OCI-LY7 (cell line): ENCODE results near the gene TBC1D8. TPM values are rescaled to one million over a fixed set of nuclear protein-coding genes. Genes with fewer than 3 reads are reported as not detected.

ENCODE experiments used
- BruUV-seq: library from RNA; stranded (reverse); fragments of 400-500 nt; replicated peaks from 2 replicates; lab custom pipeline; 2021; lab: Mats Ljungman, UMichigan
- CTCF ChIA-PET: fragments of 300-600 bp; sonication (Branson Sonifier 250); formaldehyde crosslinking; loops from one replicate; lab custom pipeline; 2022; ENCODE audit warnings: antibody characterized with exemption; ENCODE audit not compliant: unreplicated experiment; lab: Charles Lee
- POLR2A ChIA-PET: fragments of 300-600 bp; sonication (Branson Sonifier 250); formaldehyde crosslinking; loops from one replicate; lab custom pipeline; 2022; ENCODE audit warnings: antibody characterized with exemption; lab: Charles Lee
- DNase-seq: peaks from one replicate; pipeline ENCODE4 v3.0.0-alpha.2; 2015; ENCODE audit warnings: low spot score
- H2AFZ ChIP-seq: fragments of 200-600 bp; sonication (generic), shearing (Covaris generic); 2 replicates; pipeline ENCODE4 v1.6.1; 2014; ENCODE audit warnings: mild to moderate bottlenecking, antibody characterized with exemption, low read length, moderate library complexity
- H3K27ac ChIP-seq: fragments of 200-600 bp; sonication (generic); 2 replicates; pipeline ENCODE4 v1.5.1; 2014; ENCODE audit warnings: mixed run types, low read depth, mild to moderate bottlenecking, moderate library complexity, low read length, inconsistent platforms; ENCODE audit not compliant: poor library complexity, severe bottlenecking
- H3K36me3 ChIP-seq: fragments of 200-600 bp; sonication (generic); 2 replicates; pipeline ENCODE4 v1.6.1; 2014; ENCODE audit warnings: mild to moderate bottlenecking, antibody characterized with exemption, low read length, moderate library complexity, mixed read lengths; ENCODE audit not compliant: insufficient read depth
- H3K4me1 ChIP-seq: fragments of 200-600 bp; sonication (generic); 2 replicates; pipeline ENCODE4 v1.5.1; 2014; ENCODE audit warnings: mild to moderate bottlenecking, low read length; ENCODE audit not compliant: insufficient read depth, poor library complexity, severe bottlenecking
- H3K4me2 ChIP-seq: fragments of 200-600 bp; sonication (generic); 2 replicates; pipeline ENCODE4 v1.6.1; 2014; ENCODE audit warnings: mild to moderate bottlenecking, low read length
- H3K4me3 ChIP-seq: fragments of 200-600 bp; sonication (generic); 2 replicates; pipeline ENCODE4 v1.5.1; 2014; ENCODE audit warnings: mild to moderate bottlenecking, low read depth, low read length; ENCODE audit not compliant: poor library complexity, severe bottlenecking
- H3K79me2 ChIP-seq: fragments of 200-600 bp; sonication (generic); 2 replicates; pipeline ENCODE4 v1.6.1; 2016; ENCODE audit warnings: low read depth, mild to moderate bottlenecking, low read length, moderate library complexity, mixed read lengths; ENCODE audit not compliant: insufficient read depth
- H3K9me2 ChIP-seq: fragments of 200-600 bp; sonication (generic); 2 replicates; pipeline ENCODE4 v1.6.1; 2016; ENCODE audit warnings: mild to moderate bottlenecking, low read length, mixed read lengths; ENCODE audit not compliant: insufficient read depth
- H3K9me3 ChIP-seq: fragments of 200-600 bp; sonication (generic); 2 replicates; pipeline ENCODE4 v1.6.1; 2014; ENCODE audit warnings: mild to moderate bottlenecking, mixed run types, low read length, mixed read lengths
- H4K20me1 ChIP-seq: fragments of 200-600 bp; sonication (generic); 2 replicates; pipeline ENCODE4 v1.6.1; 2014; ENCODE audit warnings: mild to moderate bottlenecking, antibody characterized with exemption, low read length, moderate library complexity, mixed read lengths; ENCODE audit not compliant: insufficient read depth
- CTCF ChIP-seq: fragments of 200-600 bp; sonication (generic); conservative IDR thresholded peaks from 2 replicates; pipeline ENCODE4 v1.5.1; 2014; ENCODE audit warnings: mild to moderate bottlenecking, antibody characterized with exemption, low read length, moderate library complexity, mixed read lengths
- EZH2phosphoT487 ChIP-seq: fragments of 200-600 bp; sonication (generic); IDR thresholded peaks from 2 replicates; pipeline ENCODE4 v1.6.1; 2018; ENCODE audit warnings: low read depth, borderline replicate concordance, mild to moderate bottlenecking, mixed run types, antibody characterized with exemption, low read length, moderate library complexity, mixed read lengths
- intact Hi-C: fragments of 100-400 bp; cut with micrococcal nuclease; formaldehyde crosslinking; loops from one replicate; pipeline ENCODE4 v1.10.0; 2022; ENCODE audit not compliant: unreplicated experiment
- total RNA-seq, 2 experiments: library from RNA; depleted of rRNA in 1 of 2; stranded (reverse); fragments of >200 nt in 1 of 2; shearing (Covaris generic) in 1 of 2; gene quantifications; 2 replicates each; pipeline ENCODE4 v1.2.3, GENCODE V29; 2014 to 2022

Gene TBC1D8
- total RNA-seq, 2 experiments from 2014 or later = 0.22 to 0.49 TPM

GRCh38 chr2:101130081-101130480, 21.1 kb downstream of the TBC1D8 start:
- H3K4me2 ChIP-seq = no peak overlapping the region
- ChIA-PET CTCF (no interaction called here), POLR2A (interaction anchor here (0.7 kb wide), 2 partner anchors 15 to 772 kb away, joined by 3 read pairs; no protein-coding TSS in a partner anchor)
- no peak for DNase-seq
- no peaks in the 10 kb centered on the region for H3K4me1 ChIP-seq
- H2AFZ ChIP-seq = no peak overlapping the region
- no TSS peak for BruUV-seq
- no peaks in the 10 kb centered on the region for H3K36me3 ChIP-seq
- H3K9me3 ChIP-seq = no peaks in the 10 kb centered on the region
- TF ChIP-seq CTCF (no peak), EZH2phosphoT487 (no peak)
- intact Hi-C loops = no loop called here
- H4K20me1 ChIP-seq = no peaks in the 10 kb centered on the region
- no peak overlapping the region for H3K27ac ChIP-seq
- no peaks in the 10 kb centered on the region for H3K79me2 ChIP-seq
- no peaks in the 10 kb centered on the region for H3K9me2 ChIP-seq
- H3K4me3 ChIP-seq = no peak overlapping the region

GRCh38 chr2:101127319-101128056, 23.7 kb downstream of the TBC1D8 start:
- CTCF ChIA-PET = no interaction called here
- BruUV-seq = no TSS peak
- TF ChIP-seq EZH2phosphoT487 (no peak), CTCF (no peak)
- H3K79me2 ChIP-seq = no peaks in the 10 kb centered on the region
- no peaks in the 10 kb centered on the region for H3K4me1 ChIP-seq
- H3K27ac ChIP-seq = no peak overlapping the region
- DNase-seq = no peak
- H3K9me3 ChIP-seq = no peaks in the 10 kb centered on the region
- H3K4me2 ChIP-seq = no peak overlapping the region
- no peak overlapping the region for H2AFZ ChIP-seq
- H3K4me3 ChIP-seq = no peak overlapping the region
- no peaks in the 10 kb centered on the region for H3K9me2 ChIP-seq
- no peaks in the 10 kb centered on the region for H4K20me1 ChIP-seq
- no peaks in the 10 kb centered on the region for H3K36me3 ChIP-seq
- POLR2A ChIA-PET = interaction anchor here (0.5 to 0.7 kb wide), 2 partner anchors 13 to 1136 kb away, joined by 3 read pairs; no protein-coding TSS in a partner anchor
- intact Hi-C loops = no loop called here

GRCh38 chr2:101125808-101126207, 25.4 kb downstream of the TBC1D8 start:
- H3K36me3 ChIP-seq = no peaks in the 10 kb centered on the region
- H3K4me3 ChIP-seq = no peak overlapping the region
- ChIA-PET POLR2A (no interaction called here), CTCF (no interaction called here)
- no peak overlapping the region for H3K27ac ChIP-seq
- H3K9me3 ChIP-seq = no peaks in the 10 kb centered on the region
- DNase-seq = no peak
- intact Hi-C loops = no loop called here
- no peaks in the 10 kb centered on the region for H3K79me2 ChIP-seq
- no peak overlapping the region for H2AFZ ChIP-seq
- H3K9me2 ChIP-seq = no peaks in the 10 kb centered on the region
- TF ChIP-seq EZH2phosphoT487 = no peak
- TF ChIP-seq CTCF = no peak
- H3K4me1 ChIP-seq = no peaks in the 10 kb centered on the region
- H3K4me2 ChIP-seq = no peak overlapping the region
- no peaks in the 10 kb centered on the region for H4K20me1 ChIP-seq
- no TSS peak for BruUV-seq
